ENCODE data around the gene ACE2. TPM values are rescaled to one million over a fixed set of nuclear protein-coding genes. Genes with fewer than 3 reads are reported as not detected.

Gene ACE2
- total and polyA plus RNA-seq, 2 of the 8 experiments (the other 6 are each of a cell fraction or from before 2014, with no cell fraction given): 0.06 TPM; not detected in 1

DNA sequence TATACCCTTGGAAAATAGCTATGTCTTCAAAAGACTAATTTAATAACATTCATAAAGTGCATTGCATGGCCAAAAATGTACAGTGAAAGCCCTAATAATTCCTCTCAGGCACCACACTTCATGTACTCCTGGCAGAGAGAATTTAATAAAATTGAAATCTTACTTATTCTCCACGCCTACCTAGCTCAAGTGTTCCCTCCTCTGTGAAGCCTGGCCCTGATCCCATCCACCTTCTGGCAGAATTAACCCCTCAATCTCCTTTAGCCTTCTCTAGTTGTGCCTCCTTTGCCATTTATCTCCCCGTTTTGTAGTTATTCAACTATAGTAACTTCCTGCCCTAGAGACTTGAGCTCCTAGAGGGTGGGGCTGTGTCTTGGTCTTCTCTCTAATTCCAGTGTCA, 26.7 kb downstream of the ACE2 start:
- H2AFZ ChIP-seq (ENCODE audit: low read length): no peak overlapping the region
- H3K79me1 ChIP-seq (ENCODE audit: low read depth, low read length): no peaks in the 10 kb centered on the region
- POLR2A ChIA-PET (ENCODE audit: partially characterized antibody): interaction anchor here (0.7 kb wide), 1 partner anchor 216 kb away, joined by 3 read pairs; no protein-coding TSS in a partner anchor
- H3K56ac ChIP-seq (replicated peaks; ENCODE audit: insufficient read length, low read depth, low read length): no peak overlapping the region
- DNase-seq (ENCODE audit: low read depth in 1 of 2, low spot score in 2 of 2) (no peak), FAIRE-seq (no peak)
- H3K36me3 ChIP-seq (ENCODE audit: control insufficient read depth in 2 of 4, insufficient read depth in 4 of 4, low read length in 3 of 4): no peaks in the 10 kb centered on the region
- H3K23ac ChIP-seq (ENCODE audit: insufficient read length): no peak overlapping the region
- no peak overlapping the region for H4K91ac ChIP-seq (replicated peaks; ENCODE audit: insufficient read length, low read length)
- no peak overlapping the region for H2BK5ac ChIP-seq (ENCODE audit: low read depth, low read length)
- no peak overlapping the region for H2AK5ac ChIP-seq (ENCODE audit: low read depth, low read length)
- CTCF ChIA-PET (ENCODE audit: partially characterized antibody): interaction anchor here (0.7 to 0.8 kb wide), 2 partner anchors 67 to 80 kb away, joined by 5 to 6 read pairs; partner anchors contain the start of gene PIR
- no peak overlapping the region for H2BK120ac ChIP-seq (replicated peaks; ENCODE audit: low read depth, low read length)
- no peak overlapping the region for H3K4me2 ChIP-seq (ENCODE audit: insufficient read depth in 1 of 2, low read depth in 2 of 2, low read length in 2 of 2)
- H2BK12ac ChIP-seq (ENCODE audit: low read depth, low read length): no peak overlapping the region
- H4K20me1 ChIP-seq (replicated peaks in 1 of 2; ENCODE audit: control insufficient read depth in 1 of 2, insufficient read depth in 2 of 2, low read length in 2 of 2): no peaks in the 10 kb centered on the region
- no peak overlapping the region for H4K5ac ChIP-seq (ENCODE audit: insufficient read length, low read depth, low read length)
- 80% methylated on average over 2 of the region's 2 CpGs; no CpG with 5 or more reads in 1 of the 2 experiments for WGBS, 2 experiments (ENCODE audit: extremely low coverage in 1 of 2, insufficient coverage in 1 of 2, insufficient read length in 1 of 2, insufficient replicate concordance in 2 of 2, low coverage in 1 of 2, low lambda C conversion rate in 2 of 2, missing lambda C conversion rate in 1 of 2)
- H3K14ac ChIP-seq (ENCODE audit: insufficient read length): no peak overlapping the region
- no peak overlapping the region for H3K18ac ChIP-seq (ENCODE audit: extremely low read depth, low read length)
- no peak overlapping the region for H4K8ac ChIP-seq (ENCODE audit: extremely low read depth, insufficient read depth, low read length)
- H3K27me3 ChIP-seq (replicated peaks in 1 of 4; ENCODE audit: control insufficient read depth in 3 of 4, extremely low read depth in 1 of 4, insufficient read depth in 3 of 4, low read length in 3 of 4): no peaks in the 10 kb centered on the region
- no peak overlapping the region for H3K27ac ChIP-seq (ENCODE audit: low read depth, low read length)
- H3K23me2 ChIP-seq (ENCODE audit: low read depth, low read length): no peaks in the 10 kb centered on the region
- H3K79me2 ChIP-seq (ENCODE audit: control insufficient read depth in 1 of 2, insufficient read depth in 2 of 2, low read length in 2 of 2): no peaks in the 10 kb centered on the region
- no peak overlapping the region for H3K4ac ChIP-seq (replicated peaks; ENCODE audit: insufficient read length, low read depth, low read length)
- no peak overlapping the region for H2BK15ac ChIP-seq (ENCODE audit: low read length)
- no peaks in the 10 kb centered on the region for H3K9me3 ChIP-seq (ENCODE audit: insufficient read depth in 2 of 2, low read depth in 1 of 2, low read length in 1 of 2)
- no peak overlapping the region for H2BK20ac ChIP-seq (ENCODE audit: low read length)
- H3K4me1 ChIP-seq (replicated peaks in 1 of 4; ENCODE audit: control insufficient read depth in 3 of 4, insufficient read depth in 4 of 4, low read length in 3 of 4): no peaks in the 10 kb centered on the region
- no peak overlapping the region for H3K9ac ChIP-seq (replicated peaks in 1 of 4; ENCODE audit: extremely low read depth in 1 of 4, low read depth in 3 of 4, low read length in 3 of 4)
- no peak overlapping the region for H3K4me3 ChIP-seq (ENCODE audit: extremely low read depth in 1 of 4, insufficient read depth in 2 of 4, low read depth in 3 of 4, low read length in 4 of 4)
- no peak for TF ChIP-seq KDM5A (IDR thresholded peaks at IDR 0.05; ENCODE audit: low read length)
- TF ChIP-seq NRF1 (IDR thresholded peaks at IDR 0.05; ENCODE audit: low read depth, low read length): no peak
- TF ChIP-seq CHD1 (IDR thresholded peaks at IDR 0.05; ENCODE audit: low read depth, low read length): no peak
- no peak for TF ChIP-seq POLR2AphosphoS5 (IDR thresholded peaks at IDR 0.05; ENCODE audit: low read depth, low read length)
